HepG2 (cell line): ENCODE data around the gene C1orf141. TPM values are rescaled to one million over a fixed set of nuclear protein-coding genes. Genes with fewer than 3 reads are reported as not detected.

Source experiments
- ATAC-seq: fragments of 200-7000 bp; cut with Tn5 transposase; 3 replicates; pipeline ENCODE4 v1.9.1; 2020; ENCODE audit warnings: mild to moderate bottlenecking, moderate library complexity
- BruUV-seq: library from RNA; stranded (reverse); fragments of 400-500 nt; replicated peaks from 2 replicates; lab custom pipeline; 2021; lab: Mats Ljungman, UMichigan
- CTCF ChIA-PET: fragments of 300-600 bp; formaldehyde crosslinking; extraction: SDS; loops from one replicate; lab custom pipeline; 2021; ENCODE audit warnings: low total read pairs, inconsistent platforms, low intra/inter-chr PET ratio; lab: Yijun Ruan, JAX
- POLR2A ChIA-PET: fragments of 350-600 bp; sonication (Branson Sonifier 250); formaldehyde crosslinking; loops from one replicate; lab custom pipeline; 2020; ENCODE audit warnings: antibody characterized with exemption, inconsistent platforms; lab: Yijun Ruan, JAX
- DNase-seq: peaks from one replicate; pipeline ENCODE4 v3.0.0-alpha.2; 2015; ENCODE audit warnings: low spot score
- FAIRE-seq: peaks from 3 replicates; lab custom pipeline; 2011; peaks lifted over from hg19 to GRCh38; lab: Jason Lieb, UNC
- H2AFZ ChIP-seq: one replicate; pipeline ENCODE4 v1.6.1; 2011; ENCODE audit warnings: low read length, inconsistent platforms
- H3K27ac ChIP-seq: fragments of 300-600 bp; 3 replicates; pipeline ENCODE4 v1.8.0; 2011; ENCODE audit warnings: mixed run types, mild to moderate bottlenecking, mixed read lengths, low read length, inconsistent platforms; ENCODE audit not compliant: insufficient read depth; ENCODE audit errors: extremely low read length
- H3K27me3 ChIP-seq, 2 experiments: fragments of 200-600 bp in 1 of 2; 2 replicates in 1 of 2; 3 replicates in 1 of 2; pipeline versions ENCODE4 v1.6.0 to v1.8.0; 2011; ENCODE audit warnings: low read length in 2 of 2, mild to moderate bottlenecking in 2 of 2, moderate library complexity in 2 of 2, inconsistent platforms in 1 of 2; ENCODE audit not compliant: insufficient read depth in 2 of 2, control insufficient read depth in 1 of 2
- H3K36me3 ChIP-seq, 2 experiments: fragments of 200-600 bp in 1 of 2; replicated peaks in 1 of 2; 2 replicates in 1 of 2; 3 replicates in 1 of 2; pipeline versions ENCODE4 v1.5.1 to v1.8.0; 2011; ENCODE audit warnings: low read length in 2 of 2, inconsistent platforms in 1 of 2; ENCODE audit not compliant: insufficient read depth in 2 of 2, control insufficient read depth in 1 of 2
- H3K4me1 ChIP-seq: 2 replicates; pipeline ENCODE4 v1.5.1; 2012; ENCODE audit warnings: low read length, inconsistent platforms; ENCODE audit not compliant: insufficient read depth
- H3K4me2 ChIP-seq: 2 replicates; pipeline ENCODE4 v1.6.0; 2011; ENCODE audit warnings: low read depth, low read length, inconsistent platforms
- H3K4me3 ChIP-seq, 3 experiments: fragments of 200-600 bp in 1 of 3; sonication (generic), shearing (Covaris generic) in 1 of 3; replicated peaks in 1 of 3; 2 replicates each; pipeline ENCODE4 v1.5.1; 2011 to 2016; ENCODE audit warnings: low read length in 3 of 3, inconsistent platforms in 2 of 3, low read depth in 2 of 3, mild to moderate bottlenecking in 2 of 3, control low read depth in 1 of 3, mixed read lengths in 1 of 3; ENCODE audit not compliant: insufficient read depth in 1 of 3
- H3K79me2 ChIP-seq: one replicate; pipeline ENCODE4 v1.6.1; 2011; ENCODE audit warnings: low read length, inconsistent platforms; ENCODE audit not compliant: insufficient read depth
- H3K9ac ChIP-seq: 2 replicates; pipeline ENCODE4 v1.6.0; 2011; ENCODE audit warnings: mild to moderate bottlenecking, low read depth, low read length, inconsistent platforms; ENCODE audit not compliant: insufficient read depth
- H3K9me3 ChIP-seq: 2 replicates; pipeline ENCODE4 v1.5.1; 2012; ENCODE audit warnings: mild to moderate bottlenecking, low read length
- H4K20me1 ChIP-seq: 2 replicates; pipeline ENCODE4 v1.6.0; 2011; ENCODE audit warnings: inconsistent platforms, mild to moderate bottlenecking, low read length, moderate library complexity; ENCODE audit not compliant: insufficient read depth
- GABPA ChIP-seq, 2 experiments: IDR thresholded peaks; 2 replicates each; pipeline ENCODE4 v1.6.1; 2011 to 2016; ENCODE audit warnings: low read depth in 2 of 2, low read length in 1 of 2, missing biosample characterization in 1 of 2, missing genetic modification characterization in 1 of 2
- MAFF ChIP-seq: IDR thresholded peaks from 2 replicates; pipeline ENCODE4 v1.6.1; 2011; ENCODE audit warnings: low read depth, low read length, improper control_type of control experiment
- MAFK ChIP-seq, 2 experiments: IDR thresholded peaks in 1 of 2; conservative IDR thresholded peaks in 1 of 2; 2 replicates each; pipeline ENCODE4 v1.6.1; 2011; ENCODE audit warnings: improper control_type of control experiment in 2 of 2, low read length in 2 of 2
- MYC ChIP-seq: sonication (generic); formaldehyde crosslinking; IDR thresholded peaks from 2 replicates; pipeline ENCODE4 v1.9.0; 2021; ENCODE audit warnings: missing genetic modification reagents, borderline replicate concordance
- ZNF343 ChIP-seq: sonication (generic); formaldehyde crosslinking; IDR thresholded peaks from 2 replicates; pipeline ENCODE4 v1.4.0; 2020; ENCODE audit warnings: mild to moderate bottlenecking, missing genetic modification reagents
- ZNF350 ChIP-seq: sonication (generic); formaldehyde crosslinking; IDR thresholded peaks from 2 replicates; pipeline ENCODE4 v1.4.0; 2020; ENCODE audit warnings: mild to moderate bottlenecking, low read depth, missing genetic modification reagents, borderline replicate concordance
- ZNF746 ChIP-seq: sonication (generic); formaldehyde crosslinking; IDR thresholded peaks from 2 replicates; pipeline ENCODE4 v1.8.0; 2022; ENCODE audit warnings: mild to moderate bottlenecking, missing genetic modification reagents
- ZNF781 ChIP-seq: sonication (generic); formaldehyde crosslinking; IDR thresholded peaks from 2 replicates; pipeline ENCODE4 v1.5.1; 2020; ENCODE audit warnings: borderline replicate concordance, mild to moderate bottlenecking, missing genetic modification reagents; ENCODE audit errors: not compliant biosample characterization
- WGBS: methylation state at CpG from one replicate; pipeline ENCODE4 v1.1.6; 2017; ENCODE audit warnings: low lambda C conversion rate; 5-methylcytosine and 5-hydroxymethylcytosine counted together
- in situ Hi-C: cut with HindIII; loops from 2 replicates; pipeline ENCODE4 v1.10.0; 2017; ENCODE audit warnings: low pct_unique_long_range_greater_than_20kb; ENCODE audit not compliant: extremely low pct_ligation_motif_present
- intact Hi-C: fragments of 100-400 bp; cut with micrococcal nuclease; formaldehyde crosslinking; loops from one replicate; pipeline ENCODE4 v1.10.0; 2022; ENCODE audit not compliant: unreplicated experiment
- polyA plus RNA-seq, 8 experiments: library from polyadenylated mRNA; depleted of rRNA in 3 of 8; stranded (reverse) in 7 of 8; unstranded in 1 of 8; fragments of >200 nt; fragmentation: Illumina TruSeq in 4 of 8; extraction: Trizol in 4 of 8; gene quantifications; 2 replicates each; pipeline versions ENCODE4 v1.2.1 to v1.2.3, GENCODE V29; 2011 to 2016; ENCODE audit warnings: low read depth in 4 of 8, missing spikeins in 1 of 8, mixed read lengths in 1 of 8; ENCODE audit not compliant: insufficient read depth in 1 of 8
- total RNA-seq, 5 experiments: library from RNA; depleted of rRNA; stranded (reverse); fragments of >200 nt; fragmentation: Illumina TruSeq; extraction: Trizol; gene quantifications; 2 replicates each; pipeline ENCODE4 v1.2.3, GENCODE V29; 2016; ENCODE audit warnings: low read depth in 1 of 5
- TF ChIP-seq, protein P1 (sequence below): sonication (generic); formaldehyde crosslinking; IDR thresholded peaks from 2 replicates; pipeline ENCODE4 v1.5.0; 2020; ENCODE audit warnings: mild to moderate bottlenecking, low read depth, missing genetic modification reagents, borderline replicate concordance

C1orf141 gene
- total and polyA plus RNA-seq, 2 of the 13 experiments (the other 11 are each of a cell fraction or from before 2014, with no cell fraction given) = not detected

DNA sequence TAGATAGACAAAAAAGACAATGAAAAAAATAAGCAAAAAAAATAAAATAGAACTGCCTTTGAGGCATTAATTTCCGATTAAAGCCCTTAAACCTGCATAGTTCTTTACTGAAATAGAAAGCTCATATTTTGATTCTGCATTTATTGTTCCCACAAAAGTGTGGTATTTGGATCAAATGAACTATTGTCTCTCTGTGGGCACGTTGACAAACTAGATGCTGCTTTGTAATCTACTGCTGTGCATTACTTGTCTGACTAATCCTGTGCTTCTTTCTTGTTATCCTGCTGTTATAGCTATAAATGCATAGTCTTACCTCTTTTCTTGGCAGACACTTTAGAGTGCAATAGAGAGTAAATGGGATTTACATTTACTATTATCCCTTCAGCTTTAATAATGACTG lies 49.4 kb downstream of the C1orf141 start (continued):
- TF ChIP-seq MYC (no peak), ZNF350 (CRISPR knock-in tag) (no peak), ZNF781 (CRISPR knock-in tag) (no peak)
- TF ChIP-seq, protein P1, sequence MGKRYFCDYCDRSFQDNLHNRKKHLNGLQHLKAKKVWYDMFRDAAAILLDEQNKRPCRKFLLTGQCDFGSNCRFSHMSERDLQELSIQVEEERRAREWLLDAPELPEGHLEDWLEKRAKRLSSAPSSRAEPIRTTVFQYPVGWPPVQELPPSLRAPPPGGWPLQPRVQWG (CRISPR knock-in tag) = no peak

DNA sequence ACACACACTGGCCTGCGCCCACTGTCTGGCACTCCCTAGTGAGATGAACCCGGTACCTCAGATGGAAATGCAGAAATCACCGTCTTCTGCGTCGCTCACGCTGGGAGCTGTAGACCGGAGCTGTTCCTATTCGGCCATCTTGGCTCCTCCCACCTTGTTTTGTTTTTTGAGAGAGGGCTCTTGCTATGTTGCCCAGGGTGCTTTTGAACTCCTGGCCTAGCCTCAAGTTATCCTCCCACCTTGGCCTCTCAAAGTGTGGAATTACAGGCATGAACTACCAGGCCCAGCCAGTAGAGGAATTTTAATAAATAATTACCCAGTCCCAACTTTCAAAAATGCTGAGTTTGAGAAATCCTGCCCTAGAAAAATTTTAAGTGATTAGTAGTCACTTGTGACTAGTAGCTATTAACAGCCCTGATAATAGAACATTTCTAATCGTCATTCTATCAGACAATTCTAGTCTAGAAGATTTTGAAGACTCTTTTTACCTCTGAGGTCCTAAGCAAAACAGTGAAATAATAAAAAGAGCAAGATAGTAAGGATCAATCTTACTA lies 49.9 kb downstream of the C1orf141 start:
- in situ Hi-C loops = no loop called here
- H3K27ac ChIP-seq = no peak overlapping the region
- no peaks in the 10 kb centered on the region for H3K4me1 ChIP-seq
- H3K27me3 ChIP-seq = peaks cover 0 to 4% of the 10 kb centered on the region in 2 experiments; a peak in 1 of 5 replicates
- no peak for DNase-seq
- H2AFZ ChIP-seq = no peak overlapping the region
- no peak overlapping the region for H3K9ac ChIP-seq
- no peak overlapping the region for H3K4me2 ChIP-seq
- intact Hi-C loops = no loop called here
- FAIRE-seq = no peak
- no peak for ATAC-seq
- no peaks in the 10 kb centered on the region for H3K36me3 ChIP-seq
- BruUV-seq = no TSS peak
- no peaks in the 10 kb centered on the region for H3K9me3 ChIP-seq
- no peaks in the 10 kb centered on the region for H4K20me1 ChIP-seq
- 88% methylated on average over 8 of the region's 9 CpGs for WGBS
- CTCF ChIA-PET = no interaction called here
- peak; percentile 64 for TF ChIP-seq MAFF
- no peak for TF ChIP-seq ZNF343 (CRISPR knock-in tag)
- TF ChIP-seq MAFK (conservative IDR thresholded peaks at IDR 0.05 in 1 of 2, IDR thresholded peaks at IDR 0.05 in 1 of 2; ENCODE audit: low read length in 2 of 2) = peak; percentile 54 to 77
- TF ChIP-seq GABPA (IDR thresholded peaks at IDR 0.05; ENCODE audit: low read depth, low read length) = no peak
- TF ChIP-seq GABPA (CRISPR knock-in tag; IDR thresholded peaks at IDR 0.05; ENCODE audit: low read depth) = no peak
- no peak for TF ChIP-seq ZNF746 (CRISPR knock-in tag)
- TF ChIP-seq, all 625 proteins: peak for 2
- Histone ChIP-seq H3K79me2 (no peaks in the 10 kb centered on the region), H3K4me3 (no peak overlapping the region)
- POLR2A ChIA-PET = no interaction called here
